Cardiac muscle cell (in vitro differentiated cells and primary cell): ENCODE data around the gene SLC9A9. TPM values are rescaled to one million over a fixed set of nuclear protein-coding genes. Genes with fewer than 3 reads are reported as not detected.
A peak's percentile ranks its signal among the peaks of the same experiment; 100 is the strongest.

Experiments
- DNase-seq, 2 donors: peaks; one replicate each; pipeline versions ENCODE4 v3.0.0 to v3.0.0-alpha.2; 2010 to 2017; ENCODE audit warnings: low read depth in 1 of 2, low spot score in 1 of 2
- H3K27ac ChIP-seq: fragments of 200-600 bp; sonication (generic); 2 replicates; pipeline ENCODE4 v1.5.1; 2016
- H3K27me3 ChIP-seq: fragments of 200-600 bp; sonication (generic); 2 replicates; pipeline ENCODE4 v1.6.0; 2016; ENCODE audit warnings: control low read depth
- H3K36me3 ChIP-seq: fragments of 200-600 bp; sonication (generic); 2 replicates; pipeline ENCODE4 v1.5.1; 2016; ENCODE audit warnings: control low read depth
- H3K4me1 ChIP-seq: fragments of 200-600 bp; sonication (generic); 2 replicates; pipeline ENCODE4 v1.8.1; 2017; ENCODE audit warnings: low read depth, mild to moderate bottlenecking, mixed run types
- H3K4me3 ChIP-seq: fragments of 200-600 bp; sonication (generic); 2 replicates; pipeline ENCODE4 v1.5.1; 2016; ENCODE audit warnings: mild to moderate bottlenecking
- H3K9me3 ChIP-seq: fragments of 200-600 bp; sonication (generic); 2 replicates; pipeline ENCODE4 v1.5.1; 2017; ENCODE audit warnings: low read depth, mild to moderate bottlenecking, control low read depth
- CTCF ChIP-seq: IDR thresholded peaks from 2 replicates; pipeline ENCODE4 v1.5.1; 2012; ENCODE audit warnings: low read depth, mild to moderate bottlenecking, low read length
- polyA plus RNA-seq: library from polyadenylated mRNA; unstranded; fragments of >200 nt; fragmentation: Nextera tagmentation; extraction: Ambion mirVana; gene quantifications from 2 replicates; pipeline ENCODE4 v1.2.1, GENCODE V29; 2016
- total RNA-seq: library from RNA; depleted of rRNA; stranded (reverse); fragments of >200 nt; gene quantifications from 2 replicates; pipeline ENCODE4 v1.2.3, GENCODE V29; 2016

Gene SLC9A9
- total and polyA plus RNA-seq, 2 experiments from 2014 or later = 0.73 to 1.5 TPM

GRCh38 chr3:143888166-143888565 is 39.9 kb upstream of the SLC9A9 start:
- no peaks in the 10 kb centered on the region for H3K4me1 ChIP-seq
- no peaks in the 10 kb centered on the region for H3K27me3 ChIP-seq
- H3K27ac ChIP-seq = no peak overlapping the region
- DNase-seq = no peak
- no peak overlapping the region for H3K4me3 ChIP-seq
- no peaks in the 10 kb centered on the region for H3K36me3 ChIP-seq
- H3K9me3 ChIP-seq = no peaks in the 10 kb centered on the region
- no peak for TF ChIP-seq CTCF

DNA sequence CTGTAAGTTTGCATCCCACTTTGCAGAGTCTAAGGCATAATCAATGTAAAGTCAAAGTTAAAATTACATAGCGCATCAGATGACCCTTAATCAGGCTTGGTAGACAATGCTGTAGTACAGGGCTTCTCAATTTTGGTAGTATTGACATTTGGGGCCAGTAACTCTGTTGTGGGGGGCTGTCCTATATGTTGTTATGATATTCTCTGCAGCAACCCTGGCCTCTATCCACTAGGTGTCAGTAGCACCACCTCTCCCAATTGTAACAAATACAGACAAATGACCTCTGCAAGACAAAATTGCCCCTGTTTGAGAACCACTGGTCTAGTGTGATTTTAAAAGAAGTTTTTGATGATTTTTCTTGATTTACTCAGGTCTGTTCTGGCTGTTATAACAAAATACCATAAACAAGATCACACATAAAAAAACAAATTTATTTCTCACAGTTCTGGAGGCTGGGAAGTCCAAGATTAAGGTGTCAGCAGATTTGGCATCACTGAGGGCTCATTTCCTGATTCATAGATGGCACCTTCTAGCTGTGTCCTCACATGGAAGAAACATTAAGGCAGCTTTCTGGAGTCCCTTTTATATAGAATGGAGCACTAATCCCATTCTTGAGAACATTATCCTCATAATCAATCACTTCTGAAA is 37.6 kb upstream of the SLC9A9 start:
- H3K4me3 ChIP-seq = no peak overlapping the region
- H3K4me1 ChIP-seq = no peaks in the 10 kb centered on the region
- H3K36me3 ChIP-seq = no peaks in the 10 kb centered on the region
- H3K9me3 ChIP-seq = no peaks in the 10 kb centered on the region
- DNase-seq = peak; percentile 51 to 67
- H3K27me3 ChIP-seq = no peaks in the 10 kb centered on the region
- no peak overlapping the region for H3K27ac ChIP-seq
- peak; percentile 85 for TF ChIP-seq CTCF

DNA sequence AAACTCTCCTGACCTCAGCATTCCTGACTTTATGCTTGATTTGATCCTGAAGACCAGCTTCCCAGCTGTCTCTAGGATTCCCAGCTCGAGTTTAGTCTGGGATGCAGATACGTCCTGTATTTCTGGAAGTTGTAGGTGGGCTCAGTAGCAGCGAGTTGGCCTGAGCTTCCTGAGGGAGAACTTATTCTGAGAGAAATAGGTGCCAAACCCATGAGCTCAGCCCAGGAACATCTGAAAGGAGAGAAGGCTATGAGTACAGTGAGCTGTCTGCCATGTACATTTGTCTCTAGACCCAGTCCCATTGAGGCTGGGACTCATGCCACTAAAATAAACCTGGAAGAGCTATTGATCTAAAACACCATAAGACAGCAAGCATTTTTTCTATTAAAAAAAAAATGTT is 36.6 kb upstream of the SLC9A9 start:
- no peak for TF ChIP-seq CTCF
- Histone ChIP-seq H3K4me3 (no peak overlapping the region), H3K4me1 (no peaks in the 10 kb centered on the region), H3K27me3 (no peaks in the 10 kb centered on the region), H3K36me3 (no peaks in the 10 kb centered on the region), H3K9me3 (no peaks in the 10 kb centered on the region), H3K27ac (no peak overlapping the region)
- no peak for DNase-seq

DNA sequence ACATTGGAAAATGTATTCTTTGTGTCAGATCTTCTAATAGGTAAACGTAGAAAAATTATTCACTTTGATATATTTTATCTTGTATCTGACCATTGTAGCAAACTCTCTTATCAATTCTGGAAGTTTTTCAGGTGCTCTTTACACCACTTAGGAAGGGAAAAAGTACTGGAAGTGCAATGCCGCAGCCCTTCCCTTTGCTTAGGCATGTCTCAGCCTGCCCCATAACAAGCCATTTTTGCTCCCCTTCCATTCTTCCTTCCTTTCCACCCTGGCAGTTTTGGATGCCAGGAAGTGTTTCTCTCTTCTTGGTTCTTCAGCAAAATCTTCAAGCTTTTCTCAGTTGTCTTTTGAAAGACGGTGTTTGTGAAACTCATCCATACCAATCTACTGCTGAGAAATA is 34.9 kb upstream of the SLC9A9 start:
- no peak overlapping the region for H3K27ac ChIP-seq
- no peaks in the 10 kb centered on the region for H3K9me3 ChIP-seq
- DNase-seq = no peak
- no peak for TF ChIP-seq CTCF
- no peak overlapping the region for H3K4me3 ChIP-seq
- H3K4me1 ChIP-seq = no peaks in the 10 kb centered on the region
- H3K36me3 ChIP-seq = no peaks in the 10 kb centered on the region
- no peaks in the 10 kb centered on the region for H3K27me3 ChIP-seq

GRCh38 chr3:143881095-143881494 is 32.8 kb upstream of the SLC9A9 start:
- no peak for TF ChIP-seq CTCF
- Histone ChIP-seq H3K4me1 (no peaks in the 10 kb centered on the region), H3K27ac (no peak overlapping the region), H3K36me3 (no peaks in the 10 kb centered on the region), H3K27me3 (no peaks in the 10 kb centered on the region), H3K9me3 (no peaks in the 10 kb centered on the region), H3K4me3 (no peak overlapping the region)
- DNase-seq = no peak
